H9 (cell line): Measurements from ENCODE around the gene FSIP1. TPM values are rescaled to one million over a fixed set of nuclear protein-coding genes. Genes with fewer than 3 reads are reported as not detected.

Experiments
- DNase-seq: peaks from one replicate; pipeline ENCODE4 v3.0.0-alpha.2; 2017
- H2AFZ ChIP-seq: one replicate; pipeline ENCODE4 v1.6.1; 2013; ENCODE audit warnings: mild to moderate bottlenecking, low read length, control low read depth, moderate library complexity
- H2AK5ac ChIP-seq: 2 replicates; pipeline ENCODE4 v1.6.1; 2013; ENCODE audit warnings: low read length, control low read depth, mixed read lengths; ENCODE audit not compliant: insufficient read length
- H2BK120ac ChIP-seq: one replicate; pipeline ENCODE4 v1.6.1; 2013; ENCODE audit warnings: low read depth, mild to moderate bottlenecking, low read length, control low read depth, inconsistent platforms; ENCODE audit not compliant: poor library complexity, severe bottlenecking
- H2BK12ac ChIP-seq: 2 replicates; pipeline ENCODE4 v1.6.1; 2013; ENCODE audit warnings: low read length, control low read depth, mixed read lengths, low read depth; ENCODE audit not compliant: insufficient read length
- H2BK15ac ChIP-seq: 2 replicates; pipeline ENCODE4 v1.6.1; 2013; ENCODE audit warnings: low read depth, low read length, control low read depth
- H2BK20ac ChIP-seq: one replicate; pipeline ENCODE4 v1.6.1; 2013; ENCODE audit warnings: low read depth, mild to moderate bottlenecking, low read length, control low read depth, inconsistent platforms; ENCODE audit not compliant: poor library complexity, severe bottlenecking
- H2BK5ac ChIP-seq: 2 replicates; pipeline ENCODE4 v1.6.1; 2013; ENCODE audit warnings: low read length, control low read depth, mixed read lengths; ENCODE audit not compliant: insufficient read length
- H3K14ac ChIP-seq: 2 replicates; pipeline ENCODE4 v1.6.1; 2013; ENCODE audit warnings: low read length, control low read depth; ENCODE audit not compliant: insufficient read depth
- H3K18ac ChIP-seq: 2 replicates; pipeline ENCODE4 v1.6.1; 2013; ENCODE audit warnings: low read depth, mild to moderate bottlenecking, mixed read lengths, low read length, control low read depth; ENCODE audit not compliant: insufficient read length
- H3K23ac ChIP-seq: 2 replicates; pipeline ENCODE4 v1.6.1; 2013; ENCODE audit warnings: low read length, control low read depth, mixed read lengths, low read depth; ENCODE audit not compliant: insufficient read length
- H3K23me2 ChIP-seq: 2 replicates; pipeline ENCODE4 v1.6.1; 2013; ENCODE audit warnings: low read depth, mild to moderate bottlenecking, mixed read lengths, low read length, control low read depth; ENCODE audit not compliant: insufficient read length, poor library complexity, severe bottlenecking
- H3K27ac ChIP-seq: 2 replicates; pipeline ENCODE4 v1.5.1; 2013; ENCODE audit warnings: low read length, control low read depth, mixed read lengths, low read depth; ENCODE audit not compliant: insufficient read length
- H3K27me3 ChIP-seq: 2 replicates; pipeline ENCODE4 v1.6.1; 2013; ENCODE audit warnings: low read length, control low read depth, inconsistent platforms; ENCODE audit not compliant: insufficient read depth
- H3K4ac ChIP-seq: 2 replicates; pipeline ENCODE4 v1.6.1; 2013; ENCODE audit warnings: low read depth, mild to moderate bottlenecking, control low read depth, inconsistent platforms, low read length, moderate library complexity
- H3K4me1 ChIP-seq: 2 replicates; pipeline ENCODE4 v1.6.1; 2013; ENCODE audit warnings: low read length, control low read depth, inconsistent platforms; ENCODE audit not compliant: insufficient read depth
- H3K4me2 ChIP-seq: 2 replicates; pipeline ENCODE4 v1.6.1; 2013; ENCODE audit warnings: low read length, control low read depth, mixed read lengths; ENCODE audit not compliant: insufficient read length, insufficient read depth
- H3K56ac ChIP-seq: 2 replicates; pipeline ENCODE4 v1.6.1; 2013; ENCODE audit warnings: low read depth, mild to moderate bottlenecking, mixed read lengths, low read length, control low read depth; ENCODE audit not compliant: insufficient read length
- H3K79me1 ChIP-seq: 2 replicates; pipeline ENCODE4 v1.6.1; 2013; ENCODE audit warnings: low read depth, mild to moderate bottlenecking, moderate library complexity, low read length, control low read depth, inconsistent platforms; ENCODE audit not compliant: insufficient read depth, poor library complexity, severe bottlenecking
- H3K79me2 ChIP-seq: 2 replicates; pipeline ENCODE4 v1.6.1; 2013; ENCODE audit warnings: low read length, control low read depth, inconsistent platforms; ENCODE audit not compliant: insufficient read depth
- H3K9ac ChIP-seq: 2 replicates; pipeline ENCODE4 v1.6.1; 2013; ENCODE audit warnings: low read length, control low read depth, mixed read lengths; ENCODE audit not compliant: insufficient read length; ENCODE audit errors: extremely low read depth
- H3K9me3 ChIP-seq: one replicate; pipeline ENCODE4 v1.6.1; 2013; ENCODE audit warnings: low read depth, low read length, inconsistent platforms; ENCODE audit not compliant: control insufficient read depth
- H3T11ph ChIP-seq: one replicate; pipeline ENCODE4 v1.6.1; 2013; ENCODE audit warnings: mild to moderate bottlenecking, low read length, control low read depth, inconsistent platforms
- H4K20me1 ChIP-seq: one replicate; pipeline ENCODE4 v1.6.1; 2013; ENCODE audit not compliant: control insufficient read depth, insufficient read length, insufficient read depth
- H4K5ac ChIP-seq: 2 replicates; pipeline ENCODE4 v1.6.1; 2013; ENCODE audit warnings: low read depth, mild to moderate bottlenecking, mixed read lengths, low read length, control low read depth; ENCODE audit not compliant: insufficient read length
- H4K8ac ChIP-seq: replicated peaks from 2 replicates; pipeline ENCODE4 v1.6.1; 2013; ENCODE audit warnings: low read length, control low read depth, mixed read lengths, low read depth; ENCODE audit not compliant: insufficient read length
- H4K91ac ChIP-seq: 2 replicates; pipeline ENCODE4 v1.6.1; 2013; ENCODE audit warnings: low read depth, mild to moderate bottlenecking, moderate library complexity, mixed read lengths, low read length, control low read depth; ENCODE audit not compliant: insufficient read length
- H3K27ac Mint-ChIP-seq, 3 experiments: 2 replicates in 2 of 3; 3 replicates in 1 of 3; pipeline ENCODE4 v1.8.0; 2020 to 2021; ENCODE audit warnings: mixed read lengths in 3 of 3, mild to moderate bottlenecking in 1 of 3, moderate library complexity in 1 of 3
- H3K27me3 Mint-ChIP-seq: 2 replicates; pipeline ENCODE4 v1.8.0; 2021; ENCODE audit warnings: low read depth, mild to moderate bottlenecking, moderate library complexity, mixed read lengths
- H3K36me3 Mint-ChIP-seq, 3 experiments: 2 replicates in 2 of 3; 3 replicates in 1 of 3; pipeline ENCODE4 v1.8.0; 2020 to 2021; ENCODE audit warnings: low read depth in 3 of 3, mixed read lengths in 3 of 3; ENCODE audit not compliant: insufficient read depth in 1 of 3
- H3K4me1 Mint-ChIP-seq, 2 experiments: 2 replicates each; pipeline ENCODE4 v1.8.0; 2020; ENCODE audit warnings: mixed read lengths in 2 of 2
- H3K4me3 Mint-ChIP-seq, 2 experiments: 2 replicates in 1 of 2; 3 replicates in 1 of 2; pipeline ENCODE4 v1.8.0; 2020 to 2021; ENCODE audit warnings: mild to moderate bottlenecking in 2 of 2, mixed read lengths in 2 of 2, moderate library complexity in 1 of 2
- H3K9me3 Mint-ChIP-seq, 2 experiments: 2 replicates in 1 of 2; 3 replicates in 1 of 2; pipeline ENCODE4 v1.8.0; 2020; ENCODE audit warnings: mild to moderate bottlenecking in 2 of 2, mixed read lengths in 2 of 2, moderate library complexity in 1 of 2
- CTCF ChIP-seq: fragments of 200-600 bp; sonication (generic); conservative IDR thresholded peaks from 3 replicates; pipeline ENCODE4 v1.8.0; 2021; ENCODE audit warnings: antibody characterized with exemption, mild to moderate bottlenecking
- WGBS: extraction: QIAGEN DNeasy Blood & Tissue Kit; methylation state at CpG from one replicate; pipeline ENCODE4 v1.1.7; 2013; ENCODE audit warnings: missing lambda C conversion rate, low lambda C conversion rate, mixed read lengths; ENCODE audit not compliant: insufficient read length; ENCODE audit errors: extremely low coverage; 5-methylcytosine and 5-hydroxymethylcytosine counted together
- total RNA-seq: library from RNA; stranded (reverse); gene quantifications from 2 replicates; pipeline ENCODE4 v1.2.1, GENCODE V29; 2021

FSIP1 gene
- total RNA-seq, 1 experiment from 2014 or later: 0.96 TPM

- no peaks in the 10 kb centered on the region for H3K27me3 ChIP-seq
- DNase-seq: no peak
Observed at GRCh38 chr15:39788108-39788507, 5.5 kb upstream of the FSIP1 start.

More at GRCh38 chr15:39788108-39788507, 5.5 kb upstream of the FSIP1 start:
- Histone ChIP-seq H3K56ac (no peak overlapping the region), H4K20me1 (no peaks in the 10 kb centered on the region), H3K4ac (no peak overlapping the region), H3K4me1 (peaks cover 23% of the 10 kb centered on the region), H3K14ac (no peak overlapping the region), H3K18ac (no peak overlapping the region), H4K8ac (no peak overlapping the region), H3K79me1 (no peaks in the 10 kb centered on the region), H2BK12ac (no peak overlapping the region), H3K9me3 (no peaks in the 10 kb centered on the region), H2AFZ (no peak overlapping the region), H3K79me2 (no peaks in the 10 kb centered on the region; the same call in 1 of the 2 replicates), H3K23me2 (peaks cover 6% of the 10 kb centered on the region), H4K5ac (no peak overlapping the region), H3K23ac (no peak overlapping the region), H2BK120ac (no peak overlapping the region), H2BK15ac (no peak overlapping the region), H2BK5ac (no peak overlapping the region), H3K27ac (no peak overlapping the region), H2AK5ac (no peak overlapping the region), H3K9ac (no peak overlapping the region), H3T11ph (no peak overlapping the region), H2BK20ac (no peak overlapping the region), H3K4me2 (no peak overlapping the region), H4K91ac (no peak overlapping the region)
- no peak for TF ChIP-seq CTCF
- H3K36me3 Mint-ChIP-seq: peaks cover 0 to 4% (median 0%) of the 10 kb centered on the region in 3 experiments; a peak in 1 of 7 replicates
- no peaks in the 10 kb centered on the region for H3K27me3 Mint-ChIP-seq
- H3K27ac Mint-ChIP-seq: peak overlapping the region; percentile 13 to 94 (median 41); a peak in 3 of 7 replicates
- no peak overlapping the region for H3K4me3 Mint-ChIP-seq
- H3K9me3 Mint-ChIP-seq: no peaks in the 10 kb centered on the region
- no CpG with 5 or more reads among the region's 4 CpGs for WGBS
- H3K4me1 Mint-ChIP-seq: peaks cover 73 to 74% of the 10 kb centered on the region in 2 experiments
